Fibroblast of skin of left biceps (primary cell): ENCODE results near the gene C1orf116.

Source experiments
- DNase-seq, 2 experiments: peaks; one replicate each; pipeline ENCODE4 v3.0.0-alpha.2; 2013; ENCODE audit warnings: low read depth in 2 of 2

The C1orf116 gene

DNA sequence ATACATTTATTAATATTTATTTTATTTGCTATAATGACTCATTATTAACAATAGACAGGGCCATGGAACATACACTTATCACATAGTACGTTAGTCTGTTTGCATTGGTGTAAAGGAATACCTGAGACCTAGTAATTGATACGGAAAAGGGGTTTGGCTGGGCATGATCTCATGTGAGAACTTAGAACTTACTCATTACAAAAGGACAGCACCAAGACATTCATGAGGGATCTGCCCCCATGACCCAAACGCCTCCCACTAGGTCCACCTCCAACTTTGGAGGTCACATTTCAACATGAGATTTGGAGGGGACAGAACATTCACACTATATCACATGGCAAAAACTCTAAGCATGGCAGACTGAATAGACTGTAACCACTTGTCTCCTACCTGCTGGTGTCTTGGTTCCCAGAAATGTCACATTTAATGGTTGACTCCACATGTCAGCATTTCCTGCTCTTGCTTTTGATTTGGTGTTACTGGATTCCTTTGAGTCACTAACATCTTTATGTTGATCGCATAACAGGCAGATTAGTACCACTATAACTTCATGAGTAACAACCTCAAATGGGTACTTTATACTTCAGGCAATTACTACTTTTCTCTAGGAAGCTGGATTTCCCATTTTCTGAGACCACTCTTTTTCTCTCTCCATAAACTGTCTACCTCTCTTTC, 3.5 kb upstream of the C1orf116 start:
- DNase-seq = no peak

DNA sequence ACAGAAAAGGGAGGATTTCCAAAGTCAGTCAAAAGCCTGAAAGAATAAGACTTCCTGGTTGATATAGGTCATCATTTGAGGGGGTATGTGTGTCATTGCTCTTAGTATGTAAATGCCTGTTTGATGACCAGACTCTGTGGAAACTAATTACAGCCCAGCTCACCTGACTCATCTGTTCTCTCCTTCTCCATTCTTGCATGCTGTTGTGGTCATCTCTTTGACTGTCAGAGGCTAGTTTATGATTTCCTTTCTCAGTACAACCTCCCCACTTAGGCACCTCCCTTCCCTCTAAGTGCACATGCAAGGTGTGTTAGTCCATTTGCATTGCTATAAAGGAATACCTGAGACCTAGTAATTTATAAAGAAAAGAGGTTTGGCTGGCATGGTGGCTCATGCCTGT, 2.4 kb upstream of the C1orf116 start:
- no peak for DNase-seq

DNA sequence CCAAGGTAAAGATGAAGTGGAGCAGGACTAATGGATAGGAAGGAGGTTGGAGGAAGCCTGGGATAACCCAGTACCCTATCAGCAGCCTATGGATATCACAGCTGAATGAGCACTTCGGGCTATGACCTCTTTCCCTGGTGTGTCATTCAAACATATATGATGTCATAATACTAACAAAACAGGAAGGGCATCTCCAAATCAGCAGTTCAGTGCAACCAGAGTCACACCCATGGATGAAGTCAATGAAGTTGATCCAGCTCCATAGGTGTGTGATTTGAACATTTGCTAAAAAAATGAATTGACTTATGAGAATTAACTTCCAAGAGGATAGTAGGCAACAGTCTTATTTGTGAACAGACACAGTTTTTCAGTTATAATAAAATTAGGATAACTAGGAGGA, 1.7 kb upstream of the C1orf116 start:
- DNase-seq = no peak

DNA sequence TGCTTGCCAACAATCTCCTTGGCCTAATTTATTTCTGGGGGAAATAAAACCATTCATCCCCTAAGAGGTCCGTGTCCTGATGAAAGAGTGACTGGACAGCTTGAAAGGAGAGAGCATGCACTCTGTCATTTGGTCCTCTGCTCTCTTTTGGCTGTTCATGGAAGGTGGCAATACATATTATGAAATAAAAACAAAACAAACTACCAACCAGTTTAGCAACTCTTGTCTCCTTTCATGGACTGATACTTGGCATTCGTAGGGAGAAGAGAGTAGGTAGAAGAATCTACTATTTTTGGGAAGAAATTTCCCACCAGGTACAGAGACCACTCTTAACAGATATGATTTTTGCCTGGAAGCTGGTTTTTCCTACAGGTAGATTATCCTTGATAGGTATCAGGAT, 746 bp upstream of the C1orf116 start:
- DNase-seq = no peak

DNA sequence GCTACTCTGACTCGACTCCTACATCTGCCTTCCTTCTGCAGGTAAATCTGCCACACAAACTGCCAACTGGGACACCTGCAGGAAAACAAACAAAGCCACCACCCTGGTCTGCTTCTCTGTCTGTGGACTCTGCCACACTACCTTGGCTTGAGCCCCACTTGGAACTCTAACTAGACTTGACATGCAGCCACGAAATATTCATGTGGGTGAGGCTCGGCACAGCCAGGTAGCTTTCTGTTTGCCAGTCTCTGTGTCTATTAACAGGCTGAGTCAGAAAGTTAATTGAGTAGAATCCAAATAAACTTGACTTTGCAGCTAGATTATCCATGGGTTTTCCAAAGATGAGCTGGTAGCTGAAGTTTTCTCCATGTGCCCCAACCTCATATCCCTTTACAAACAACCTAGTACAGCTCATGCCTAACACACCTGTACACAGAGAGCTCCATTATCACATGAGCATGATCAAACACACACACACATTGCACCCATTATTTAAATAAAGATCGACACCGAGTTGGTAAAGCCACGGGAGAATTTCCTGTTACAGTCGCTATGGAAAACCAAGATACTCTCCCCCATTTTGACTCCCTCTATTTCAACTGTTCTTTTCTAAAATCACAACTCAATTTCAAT, 808 bp downstream of the C1orf116 start:
- DNase-seq = no peak

DNA sequence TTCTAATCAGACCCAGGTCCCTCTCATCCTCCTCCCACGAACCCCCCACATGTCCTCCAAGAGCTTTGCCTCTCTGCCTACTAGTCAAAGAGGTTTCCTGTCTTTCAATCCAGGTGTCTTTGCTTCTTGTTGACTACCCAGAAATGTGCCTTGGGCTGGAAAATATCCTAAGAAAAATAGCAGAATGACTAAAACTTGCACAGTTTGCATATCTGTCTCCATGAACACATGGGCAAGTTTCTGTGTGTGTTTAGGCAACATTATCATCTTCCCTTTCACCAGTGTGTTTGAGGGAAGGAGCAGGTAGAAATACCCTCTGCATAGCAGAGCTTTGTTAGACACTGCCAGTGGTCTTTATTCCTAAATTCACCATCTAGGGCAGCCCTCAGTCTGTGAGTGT, 1.5 kb downstream of the C1orf116 start:
- no peak for DNase-seq

DNA sequence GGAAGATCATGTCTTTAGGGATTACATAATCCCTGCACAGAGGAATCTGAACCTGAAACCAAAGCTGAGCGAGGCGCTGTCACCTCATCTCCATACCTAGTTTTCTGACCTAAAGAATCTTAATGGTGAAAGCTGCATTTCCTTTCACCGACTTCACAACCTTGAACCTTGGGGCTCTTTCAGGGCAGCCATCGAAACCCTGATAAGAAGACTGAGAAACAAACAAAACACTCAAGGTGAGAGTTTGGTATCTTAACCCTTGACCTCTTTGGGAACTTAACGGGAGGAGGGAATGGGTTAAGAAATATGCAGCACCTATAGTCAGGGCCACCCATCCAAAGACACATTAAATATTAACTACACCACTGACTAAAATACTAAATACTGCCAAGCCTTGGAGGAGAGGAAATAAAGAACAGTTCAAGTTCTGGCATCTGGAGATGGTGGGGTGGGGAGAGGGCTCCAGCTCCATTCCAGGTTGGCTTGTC, 2.0 kb downstream of the C1orf116 start:
- no peak for DNase-seq

DNA sequence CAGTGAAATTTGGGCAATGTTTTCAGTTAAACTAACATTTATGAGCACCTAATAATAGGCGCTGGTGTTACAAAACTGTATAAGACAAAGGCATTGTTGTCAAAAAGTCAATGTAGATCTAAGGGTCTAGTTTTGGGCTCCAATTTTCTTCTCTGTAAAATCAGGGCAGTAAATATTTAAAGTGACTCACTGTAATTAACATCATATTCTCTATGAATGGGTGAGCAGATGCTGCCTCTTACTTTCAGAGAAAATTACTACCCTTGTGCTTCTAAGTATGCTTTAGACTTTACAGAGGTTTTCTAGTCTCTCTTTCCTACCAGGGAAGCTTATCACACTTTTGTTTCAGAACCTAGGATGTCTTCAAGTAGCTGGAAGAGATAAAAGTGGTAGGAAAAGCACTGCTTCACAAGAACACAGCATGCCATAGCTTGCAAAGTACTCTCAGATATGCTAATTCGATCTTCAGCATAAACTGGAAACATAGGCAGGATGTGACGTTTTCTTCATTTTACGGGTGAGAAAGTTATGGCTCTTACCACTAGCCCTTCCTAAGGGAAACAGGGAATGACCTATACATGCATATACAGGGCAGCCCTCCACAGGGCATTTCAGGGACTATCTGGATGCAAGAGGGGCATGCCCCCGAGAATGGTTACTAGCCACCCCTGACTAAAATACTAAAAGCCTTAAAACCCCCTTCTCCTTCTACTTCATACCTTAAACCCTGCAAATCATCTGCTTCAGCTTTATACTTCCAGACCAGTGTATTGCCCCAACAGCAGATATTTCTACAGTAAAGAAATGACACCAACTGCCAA, 2.6 kb downstream of the C1orf116 start:
- no peak for DNase-seq

DNA sequence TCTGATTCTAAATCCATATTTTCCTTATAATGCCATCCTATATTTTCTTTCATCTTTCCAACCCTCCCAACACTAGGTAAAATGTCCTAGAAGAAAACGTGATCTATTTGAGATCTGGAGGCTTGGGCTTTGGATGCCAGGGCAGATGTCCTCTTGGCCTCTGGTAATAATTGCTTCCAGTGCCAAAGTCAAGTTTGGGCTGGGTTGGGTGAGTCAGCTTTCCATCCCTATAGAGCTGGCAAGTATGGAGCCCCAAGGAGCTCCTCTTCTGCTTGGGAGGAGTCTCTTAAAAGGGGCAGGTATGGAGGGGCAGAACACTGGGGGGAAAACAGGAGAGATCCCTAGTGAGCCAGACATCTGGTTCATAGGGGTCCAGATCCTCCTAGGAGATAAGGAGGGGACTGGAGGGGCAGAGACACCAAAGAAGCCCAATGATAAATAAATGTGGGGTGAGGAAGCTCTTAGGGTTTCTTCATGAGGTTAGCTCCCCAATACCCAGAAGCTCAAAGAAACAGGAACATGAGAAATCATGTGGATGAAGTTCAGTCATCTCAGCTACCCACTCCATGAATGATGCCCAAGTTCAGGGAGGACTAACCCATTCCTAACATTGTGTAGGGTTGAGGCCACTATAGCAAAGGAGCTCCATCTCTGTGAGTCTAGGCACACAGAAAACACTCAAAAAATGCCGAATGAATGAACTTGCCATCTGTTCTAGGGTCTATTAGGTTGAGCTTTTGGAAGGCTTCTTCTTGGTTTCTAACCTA, 3.5 kb downstream of the C1orf116 start:
- no peak for DNase-seq

DNA sequence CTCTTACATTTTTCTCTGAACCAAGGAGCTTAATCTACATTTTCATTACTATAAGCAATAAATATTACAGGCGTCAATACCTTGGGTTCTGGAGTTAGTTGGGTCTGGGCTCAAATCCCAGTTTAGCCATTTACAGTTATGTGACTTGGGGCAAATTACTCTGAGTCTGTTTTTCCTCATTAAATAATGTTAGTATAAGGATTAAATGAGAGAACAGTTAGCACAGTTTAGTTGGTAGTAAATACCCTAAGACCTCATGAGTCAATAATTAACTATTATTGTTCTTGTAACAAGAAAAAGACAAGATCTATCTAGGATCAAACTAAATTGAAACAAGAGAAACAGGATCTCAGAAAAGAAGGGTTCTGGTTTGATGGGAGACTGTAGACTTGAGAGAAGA, 4.6 kb downstream of the C1orf116 start:
- DNase-seq = no peak

DNA sequence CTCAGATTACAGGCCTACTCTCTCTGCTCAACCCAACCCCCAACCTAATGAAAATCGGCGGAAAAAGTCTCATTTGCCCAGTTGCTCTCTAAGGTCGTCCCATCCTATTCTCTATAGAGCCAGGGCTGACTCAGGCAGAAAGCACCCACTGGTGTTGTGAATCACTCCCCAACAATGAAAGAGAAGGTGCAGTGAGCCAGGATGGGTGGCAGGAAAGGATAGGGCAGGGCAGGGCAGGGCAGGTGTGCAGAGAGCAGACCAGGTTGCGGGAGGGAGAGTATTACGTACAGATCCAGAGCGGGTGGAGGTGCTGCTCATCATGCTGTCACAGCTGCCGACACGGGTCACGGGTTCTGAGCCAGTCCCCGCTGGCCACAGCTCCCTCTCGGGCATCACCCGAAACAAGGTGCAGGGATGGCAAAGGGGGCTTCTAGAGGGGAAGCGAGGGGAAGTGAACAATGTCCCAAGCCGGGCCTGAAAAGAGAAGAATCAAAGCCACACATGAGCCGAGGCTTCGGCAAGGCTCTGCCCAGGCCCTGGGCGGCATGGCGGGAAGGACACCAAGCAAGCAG, 5.3 kb downstream of the C1orf116 start:
- no peak for DNase-seq

DNA sequence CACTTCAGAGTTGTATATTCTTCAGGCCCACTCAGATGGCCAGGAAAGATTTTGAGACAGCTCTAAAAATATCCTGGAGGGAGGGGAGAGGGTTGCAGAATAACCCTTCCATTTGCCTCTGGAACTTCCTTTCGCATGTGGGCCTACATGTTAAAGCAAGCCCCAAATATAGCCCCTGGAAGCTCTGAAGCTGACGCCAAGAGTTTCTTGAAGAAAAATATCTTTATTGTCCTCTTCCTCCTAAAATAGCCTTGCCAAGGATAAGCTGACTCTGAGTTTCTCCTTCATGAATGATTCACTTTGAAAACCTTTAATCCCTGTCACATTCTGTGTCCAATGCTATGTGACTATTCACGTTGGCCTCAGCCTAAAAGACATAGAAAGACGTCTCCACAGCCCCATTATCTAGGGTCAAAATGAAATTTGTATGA, 6.4 kb downstream of the C1orf116 start:
- DNase-seq = no peak

DNA sequence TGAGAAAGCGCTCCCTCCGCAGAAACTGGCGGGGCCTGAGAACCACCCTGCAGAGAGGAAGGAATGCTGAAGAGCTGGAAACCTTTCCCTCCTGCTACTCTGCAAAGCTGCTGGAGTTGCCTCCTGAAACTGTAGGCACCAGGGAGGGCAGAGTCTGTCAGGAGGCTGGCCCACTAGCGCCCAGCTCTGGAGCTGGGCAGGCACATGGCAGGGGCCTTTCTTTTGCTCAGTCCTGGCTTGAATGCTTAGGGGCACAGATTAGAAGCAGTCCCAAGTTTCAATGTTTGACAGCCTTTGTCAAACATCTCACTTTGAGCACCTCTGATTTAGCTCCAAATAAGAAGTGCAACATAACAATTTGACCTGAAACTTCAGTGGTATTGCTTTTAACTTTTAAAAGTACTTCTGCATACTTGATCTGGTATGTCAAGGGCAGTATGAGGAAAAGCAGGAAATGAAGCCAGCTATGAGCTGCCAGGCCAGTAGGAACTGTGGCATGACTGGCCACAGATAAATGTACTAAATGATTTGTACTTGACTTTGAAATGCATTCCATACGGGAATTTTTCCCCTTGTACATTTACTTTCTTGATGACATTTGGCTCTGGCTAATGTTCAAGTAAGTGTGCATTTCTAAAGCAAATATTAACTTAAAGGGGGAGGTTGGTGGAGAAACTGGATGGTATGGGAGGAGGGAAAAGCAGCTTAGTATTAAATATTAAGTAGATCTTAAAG, 7.2 kb downstream of the C1orf116 start:
- DNase-seq = no peak

DNA sequence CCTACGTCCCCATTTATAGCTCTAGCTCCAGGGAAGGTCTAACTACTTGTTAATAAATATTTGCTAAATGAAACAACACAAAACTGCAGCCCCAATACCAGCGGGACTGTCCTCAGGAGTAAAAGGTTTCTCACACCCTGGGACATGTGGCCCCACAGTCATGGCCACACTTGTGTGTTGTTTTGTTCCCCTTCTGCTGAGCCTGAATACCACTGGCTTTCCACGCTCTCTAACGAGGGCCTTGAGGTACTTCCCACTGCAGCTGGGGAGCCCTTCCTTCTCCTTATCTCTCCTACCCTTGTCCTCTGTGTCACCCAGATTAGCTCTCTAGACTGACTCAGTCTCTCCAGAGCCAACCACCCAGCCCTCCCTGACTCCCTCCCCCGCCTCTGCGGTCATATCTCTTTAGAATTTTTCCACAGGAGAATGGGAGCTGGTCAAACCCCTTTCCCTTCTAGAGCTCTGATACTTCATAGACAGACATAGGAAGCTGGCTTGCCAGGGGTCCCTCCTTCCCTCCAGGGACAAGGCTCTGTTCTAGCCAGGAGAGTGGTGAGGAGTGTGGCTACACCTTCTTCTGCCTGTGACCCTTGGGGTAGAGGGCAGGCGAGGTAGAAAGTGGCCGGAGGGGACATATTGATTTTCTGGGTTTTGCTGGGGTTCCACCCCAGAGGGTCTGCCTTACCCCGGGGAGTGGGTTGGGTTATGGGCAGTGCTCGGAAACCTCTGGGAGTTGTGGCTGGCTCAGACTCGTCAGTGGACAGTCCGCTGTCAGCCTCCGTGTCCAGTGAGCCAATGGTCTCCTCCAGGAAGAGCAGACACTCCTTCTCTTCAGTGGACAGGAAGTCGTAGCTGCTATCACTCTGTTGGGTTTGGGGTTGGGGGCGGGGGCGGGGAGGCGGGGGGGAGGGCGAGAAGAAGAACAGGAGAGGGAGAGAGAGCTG, 8.1 kb downstream of the C1orf116 start:
- DNase-seq = no peak

DNA sequence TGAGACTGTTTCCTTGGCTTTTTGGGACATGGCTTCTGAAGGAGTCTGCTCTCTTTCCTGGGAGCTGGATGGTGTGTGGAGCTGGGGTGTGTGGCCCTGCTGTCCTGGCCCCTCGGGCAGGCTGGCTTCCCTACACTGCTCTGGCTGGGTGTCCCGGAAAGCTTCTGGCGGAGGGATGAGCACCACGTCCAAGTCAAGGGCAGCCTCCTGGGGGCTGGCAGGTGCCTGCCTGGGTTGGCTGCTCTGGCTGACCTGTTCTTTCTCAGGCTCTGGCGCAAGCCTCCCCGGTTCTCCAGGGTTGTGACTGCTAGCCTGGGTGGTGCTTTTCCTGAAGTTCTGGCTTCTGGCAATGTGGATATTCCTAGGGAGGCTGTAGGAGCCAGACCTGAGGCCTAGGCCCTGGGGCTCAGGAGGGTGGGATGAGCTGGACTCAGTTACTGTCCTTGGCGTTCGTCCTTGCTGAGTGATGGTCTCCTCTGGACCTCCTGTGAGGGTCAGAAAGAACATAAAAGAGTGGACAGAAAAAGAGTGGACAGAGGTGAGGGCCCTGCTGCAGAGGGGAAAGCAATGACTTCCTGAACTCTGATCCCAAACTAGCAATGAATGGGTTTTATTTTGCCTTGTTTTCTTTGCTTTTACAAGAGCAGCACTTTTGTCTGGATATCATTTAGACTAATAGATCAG, 9.4 kb downstream of the C1orf116 start:
- no peak for DNase-seq

DNA sequence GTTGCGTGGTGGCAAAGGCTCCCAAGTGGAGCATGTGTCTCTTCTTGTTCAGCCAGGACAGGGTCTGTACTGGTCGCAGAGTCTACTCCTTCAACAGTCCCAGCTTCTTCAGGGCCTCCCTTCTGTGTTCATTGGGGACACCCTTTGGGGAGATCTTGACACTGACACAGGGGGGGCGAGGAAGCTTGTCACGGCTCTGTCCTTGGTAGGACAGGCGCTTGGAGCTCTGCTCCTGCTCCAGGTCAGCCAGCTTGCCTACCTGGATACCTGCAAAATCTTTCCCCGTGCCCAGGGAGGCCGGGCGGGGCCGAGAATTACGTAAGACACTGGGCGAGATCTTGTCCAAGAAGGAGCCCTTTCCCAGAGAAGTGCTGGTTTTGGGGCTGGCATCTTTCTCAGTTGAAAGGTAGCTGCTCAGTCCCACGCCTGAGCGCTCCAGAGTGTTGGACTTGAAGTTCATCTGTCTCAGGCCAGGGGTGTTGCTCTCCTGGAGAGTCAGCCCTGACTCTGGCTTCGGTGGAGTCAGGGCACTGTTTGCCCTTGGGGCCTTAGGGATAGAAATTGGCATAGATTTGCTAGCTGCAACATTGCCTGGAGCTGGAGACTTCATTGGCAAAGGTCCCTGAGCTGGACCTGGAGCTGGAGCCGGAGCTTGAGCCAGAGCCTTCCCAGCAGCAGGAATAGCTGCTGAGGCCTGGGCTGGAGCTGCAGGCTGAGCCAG, 10.5 kb downstream of the C1orf116 start:
- no peak for DNase-seq

DNA sequence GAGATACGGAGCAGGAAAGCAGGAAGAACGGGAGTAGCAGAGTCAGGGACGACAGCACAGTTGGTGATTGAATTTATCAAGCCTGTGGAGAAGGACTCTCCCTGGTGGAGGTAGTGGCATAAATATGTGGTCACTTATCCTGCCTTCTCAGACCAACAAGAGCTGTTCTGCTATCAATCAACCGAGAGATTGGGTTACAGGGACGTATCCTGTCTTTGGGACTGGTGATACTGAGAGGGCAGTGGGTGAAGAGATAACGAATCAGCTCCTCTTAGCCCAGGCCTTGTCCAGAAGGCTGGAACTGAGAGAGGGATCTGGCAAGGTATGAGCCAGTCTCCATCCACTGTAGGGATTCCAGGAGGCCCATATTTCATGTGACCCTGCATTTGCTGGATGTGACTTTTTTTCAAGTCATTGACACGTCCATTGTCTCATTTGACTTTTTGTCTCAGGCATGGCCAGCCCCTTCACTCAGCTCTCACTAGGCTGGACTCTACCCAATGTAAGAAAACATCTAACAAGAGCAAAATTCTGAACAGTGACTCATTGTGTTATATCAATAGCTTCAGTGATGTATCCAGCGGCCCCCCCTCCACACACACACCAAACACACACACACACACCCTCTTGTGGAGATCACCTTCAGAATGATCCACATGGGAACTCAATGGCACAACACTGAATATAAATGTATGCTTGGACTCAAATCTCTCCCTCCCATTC, 11.3 kb downstream of the C1orf116 start:
- no peak for DNase-seq

DNA sequence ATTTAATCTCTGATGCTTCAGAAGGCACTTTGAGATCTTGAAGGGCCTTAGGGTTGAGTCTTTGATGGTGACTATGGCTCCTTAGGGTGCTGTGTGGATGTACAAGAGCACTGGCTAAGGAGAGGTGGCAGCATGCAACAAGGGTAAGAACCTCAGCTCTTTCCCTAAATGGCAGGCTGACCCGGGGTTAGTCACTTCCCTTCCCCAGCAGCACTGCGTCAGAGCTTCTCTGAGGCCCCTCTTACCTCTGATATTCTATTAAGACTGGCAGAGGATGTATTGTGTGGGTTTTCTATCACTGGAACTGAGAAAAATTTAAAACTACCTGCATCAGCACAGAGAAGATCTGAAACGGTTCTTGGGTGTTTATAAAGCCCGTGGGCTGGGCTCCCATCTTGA, 11.8 kb downstream of the C1orf116 start:
- no peak for DNase-seq
